Motor neuron (in vitro differentiated cells): Measurements from ENCODE around the gene FAM120B. TPM values are rescaled to one million over a fixed set of nuclear protein-coding genes. Genes with fewer than 3 reads are reported as not detected.
A peak's percentile ranks its signal among the peaks of the same experiment; 100 is the strongest.
"Not testable (repeated sequence)": the region's sequence is repeated elsewhere in the genome, so short reads cannot be mapped to it uniquely, and the experiment has no call there.

Experiments
- ATAC-seq, 8 experiments: fragments of 200-7000 bp; cut with Tn5 transposase; replicated peaks in 6 of 8; 2 replicates each; pipeline ENCODE4 v1.8.0; 2021; ENCODE audit warnings: mild to moderate bottlenecking in 8 of 8, moderate library complexity in 8 of 8
- H3K27ac ChIP-seq, 2 donors: fragments of 250-450 bp; sonication (Bioruptor Pico); 2 replicates each; pipeline ENCODE4 v1.9.0; 2021; ENCODE audit warnings: antibody characterized with exemption in 2 of 2, mild to moderate bottlenecking in 2 of 2, moderate library complexity in 1 of 2
- H3K4me1 ChIP-seq, 2 donors: fragments of 250-450 bp; sonication (Bioruptor Pico); replicated peaks in 1 of 2; 2 replicates each; pipeline ENCODE4 v1.6.1; 2021; ENCODE audit warnings: antibody characterized with exemption in 2 of 2, mild to moderate bottlenecking in 2 of 2, moderate library complexity in 1 of 2
- H3K4me3 ChIP-seq, 5 donors: fragments of 250-450 bp; sonication (Bioruptor Pico); 2 replicates each; pipeline ENCODE4 v1.9.0; 2021; ENCODE audit warnings: antibody characterized with exemption in 5 of 5, mild to moderate bottlenecking in 5 of 5, moderate library complexity in 4 of 5
- WGBS, 10 experiments: fragments of 450-650 bp; shearing (Covaris generic); methylation state at CpG; one replicate each; pipeline ENCODE4 v1.0.0; 2022; 5-methylcytosine and 5-hydroxymethylcytosine counted together
- in situ Hi-C, 9 experiments: fragments of 400-800 bp; cut with MboI; loops; one replicate each; pipeline ENCODE4 v1.15.0; 2021; ENCODE audit warnings: low sequenced_read_pairs in 9 of 9, low pct_unique_long_range_greater_than_20kb in 2 of 9; ENCODE audit not compliant: unreplicated experiment in 9 of 9
- total RNA-seq, 8 experiments: library from RNA; unstranded; fragments of 300-600 nt; gene quantifications; 2 replicates each; pipeline versions ENCODE4 v1.2.3 to v1.2.4, GENCODE V29; 2022

Gene FAM120B, protein sequence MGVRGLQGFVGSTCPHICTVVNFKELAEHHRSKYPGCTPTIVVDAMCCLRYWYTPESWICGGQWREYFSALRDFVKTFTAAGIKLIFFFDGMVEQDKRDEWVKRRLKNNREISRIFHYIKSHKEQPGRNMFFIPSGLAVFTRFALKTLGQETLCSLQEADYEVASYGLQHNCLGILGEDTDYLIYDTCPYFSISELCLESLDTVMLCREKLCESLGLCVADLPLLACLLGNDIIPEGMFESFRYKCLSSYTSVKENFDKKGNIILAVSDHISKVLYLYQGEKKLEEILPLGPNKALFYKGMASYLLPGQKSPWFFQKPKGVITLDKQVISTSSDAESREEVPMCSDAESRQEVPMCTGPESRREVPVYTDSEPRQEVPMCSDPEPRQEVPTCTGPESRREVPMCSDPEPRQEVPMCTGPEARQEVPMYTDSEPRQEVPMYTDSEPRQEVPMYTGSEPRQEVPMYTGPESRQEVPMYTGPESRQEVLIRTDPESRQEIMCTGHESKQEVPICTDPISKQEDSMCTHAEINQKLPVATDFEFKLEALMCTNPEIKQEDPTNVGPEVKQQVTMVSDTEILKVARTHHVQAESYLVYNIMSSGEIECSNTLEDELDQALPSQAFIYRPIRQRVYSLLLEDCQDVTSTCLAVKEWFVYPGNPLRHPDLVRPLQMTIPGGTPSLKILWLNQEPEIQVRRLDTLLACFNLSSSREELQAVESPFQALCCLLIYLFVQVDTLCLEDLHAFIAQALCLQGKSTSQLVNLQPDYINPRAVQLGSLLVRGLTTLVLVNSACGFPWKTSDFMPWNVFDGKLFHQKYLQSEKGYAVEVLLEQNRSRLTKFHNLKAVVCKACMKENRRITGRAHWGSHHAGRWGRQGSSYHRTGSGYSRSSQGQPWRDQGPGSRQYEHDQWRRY
- total RNA-seq: 10 to 100 TPM; 15.9 to 35.4 (median 22.2) TPM

DNA sequence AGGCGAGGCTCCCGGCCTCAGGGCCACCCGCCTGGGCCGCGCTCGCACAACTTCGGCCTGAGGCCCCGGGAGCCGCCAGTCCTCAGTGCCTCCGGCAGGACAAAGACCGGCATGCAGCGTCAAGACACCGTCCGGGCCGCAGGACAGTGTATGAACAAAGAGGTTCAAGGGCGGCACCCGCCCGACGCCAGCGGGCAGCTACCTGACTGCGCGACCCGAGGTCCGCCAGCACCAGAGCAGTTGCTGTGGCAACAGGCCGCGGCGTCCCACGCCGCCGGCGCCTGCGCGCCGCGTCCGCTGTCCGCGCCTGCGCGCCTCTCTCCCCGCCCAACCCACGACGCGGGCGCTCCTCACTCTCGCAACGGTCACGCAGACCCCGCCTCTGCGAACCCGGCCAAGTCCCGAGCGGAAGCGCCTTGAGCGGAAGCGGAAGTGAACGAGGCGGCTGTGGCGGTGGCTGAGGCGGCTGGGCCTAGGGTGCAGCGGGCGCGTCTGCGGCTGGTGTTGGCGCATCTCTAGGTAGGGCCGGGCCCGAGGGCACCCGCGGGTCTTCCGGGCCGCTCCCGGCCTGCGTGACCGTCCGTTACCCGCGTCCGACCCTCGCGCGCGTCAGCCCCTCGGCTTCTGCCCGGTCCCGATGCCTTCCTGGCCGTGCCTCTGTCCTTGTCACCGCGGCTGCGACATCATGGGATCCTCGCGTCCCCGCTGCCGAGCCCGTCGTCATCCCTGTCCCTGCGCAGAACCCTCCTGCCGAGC is at the start of gene FAM120B:
Gene FAM120B, plus strand, starts transcription at position 435 of the 756 bp plus-strand sequence. CDS start 10,633 bp downstream, outside the sequence.
- in situ Hi-C loops: loop anchor here in 1 of 9 experiments (25.0 kb wide), 1 partner anchor 469 kb away; no protein-coding TSS in a partner anchor
- WGBS, 10 experiments: 0% methylated on average over 5 to 19 of the region's 97 CpGs; no CpG with 5 or more reads in 7 of the 10 experiments
- Histone ChIP-seq H3K4me3 (peak within 1 kb of the TSS; percentile 58 to 90 (median 70)), H3K4me1 (peaks cover 21 to 25% of the 10 kb centered on the region in 2 donors), H3K27ac (peak within 1 kb of the TSS; percentile 80 to 95)
- ATAC-seq: peak; percentile 93 to 96 (median 96)

DNA sequence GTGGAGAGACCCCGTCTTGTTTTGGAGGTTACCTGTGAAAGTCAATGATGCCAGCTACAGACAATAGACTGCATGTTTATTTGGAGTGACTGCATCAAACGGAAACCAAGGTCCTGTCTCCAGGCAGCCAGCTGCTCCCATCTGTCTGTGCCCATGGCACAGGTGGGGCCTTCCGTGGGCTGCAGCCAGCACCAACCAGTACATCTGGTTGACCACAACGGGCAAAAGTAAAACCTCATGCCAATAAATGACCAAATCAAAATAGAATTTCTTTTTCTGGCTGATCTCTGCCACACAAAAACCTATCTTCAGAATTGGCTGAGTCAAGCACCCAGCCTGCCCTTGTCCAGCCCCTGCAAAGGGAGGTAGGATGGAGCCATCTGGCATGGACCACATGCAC is 49.2 kb upstream of the FAM120B start:
- no peak overlapping the region for H3K27ac ChIP-seq
- peaks cover 0 to 1% of the 10 kb centered on the region in 2 donors for H3K4me1 ChIP-seq
- in situ Hi-C loops: no loop called here
- 33 to 100% (median 86%) methylated on average over 1 to 4 of the region's 4 CpGs; no CpG with 5 or more reads in 2 of the 10 experiments for WGBS, 10 experiments
- H3K4me3 ChIP-seq: no peak overlapping the region
- no peak for ATAC-seq

DNA sequence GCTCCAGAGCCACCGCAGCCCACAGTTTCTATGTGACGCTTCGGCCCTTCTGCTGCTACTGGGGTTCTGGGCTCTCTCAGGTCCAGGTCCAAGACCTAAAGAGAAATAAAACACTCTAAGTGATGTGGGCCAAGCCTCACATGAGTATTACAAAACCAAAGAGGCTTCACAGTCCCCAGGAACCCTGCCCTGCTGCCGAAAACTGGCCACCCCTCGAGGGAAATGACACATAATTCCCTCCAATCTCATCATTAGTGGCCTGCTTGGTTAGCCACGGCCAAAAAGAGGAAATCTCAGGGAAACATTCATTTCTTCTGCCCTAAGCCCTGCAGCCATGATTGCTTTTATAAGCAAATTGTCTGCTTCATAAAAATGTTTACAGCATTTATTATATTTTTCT is 48.2 kb upstream of the FAM120B start:
- 33 to 100% (median 91%) methylated on average over 1 to 6 of the region's 6 CpGs for WGBS, 10 experiments
- no peak overlapping the region for H3K4me3 ChIP-seq
- no peaks in the 10 kb centered on the region for H3K4me1 ChIP-seq
- ATAC-seq: no peak
- no peak overlapping the region for H3K27ac ChIP-seq
- in situ Hi-C loops: no loop called here

DNA sequence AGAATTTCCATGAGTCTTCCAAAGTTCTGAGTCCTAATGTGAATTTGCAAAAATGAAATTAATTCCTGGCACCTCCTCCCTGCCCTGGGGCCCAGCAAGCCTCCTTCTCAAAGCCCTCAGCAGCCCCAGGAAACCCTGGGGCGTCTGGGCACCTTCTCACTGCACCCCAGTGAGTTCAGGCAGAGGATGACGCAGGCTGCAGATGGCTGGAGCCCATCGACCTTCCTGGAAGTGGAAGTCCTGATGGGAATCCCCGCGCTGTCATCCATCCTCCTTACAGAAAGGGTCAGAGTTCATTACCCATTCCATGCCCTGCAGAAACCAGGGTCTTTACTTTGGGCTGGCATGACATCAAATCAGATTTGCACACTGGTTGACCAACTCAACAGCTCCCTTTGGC is 47.3 kb upstream of the FAM120B start:
- Histone ChIP-seq H3K4me3 (no peak overlapping the region), H3K4me1 (peaks cover 0 to 3% of the 10 kb centered on the region in 2 donors), H3K27ac (no peak overlapping the region)
- in situ Hi-C loops: no loop called here
- WGBS, 10 experiments: 60 to 92% (median 74%) methylated on average over 1 to 5 of the region's 5 CpGs; no CpG with 5 or more reads in 6 of the 10 experiments
- ATAC-seq: peak in 2 of 8 experiments; percentile 62 to 88

DNA sequence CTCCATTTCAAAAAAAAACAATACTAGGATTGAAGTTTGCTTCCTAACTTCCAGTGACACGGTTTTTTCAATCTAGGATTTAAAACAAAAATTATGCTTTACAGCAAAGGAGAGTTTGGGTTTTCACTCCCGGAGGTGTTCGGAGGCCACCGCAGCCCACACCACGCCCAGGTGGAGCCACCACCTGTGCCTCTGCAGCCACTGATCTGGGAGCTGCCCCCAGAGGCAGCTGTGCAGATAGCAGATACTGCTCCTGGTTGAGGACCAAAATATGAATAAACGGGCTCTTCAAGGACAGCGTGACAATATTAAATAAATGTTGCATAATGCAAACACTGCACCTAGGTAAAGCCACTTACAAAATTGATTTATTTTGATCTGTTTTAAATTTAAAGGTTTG is 45.9 kb upstream of the FAM120B start:
- no peak for ATAC-seq
- Histone ChIP-seq H3K27ac (no peak overlapping the region), H3K4me3 (no peak overlapping the region), H3K4me1 (peaks cover 2 to 7% of the 10 kb centered on the region in 2 donors)
- in situ Hi-C loops: no loop called here
- 64 to 100% (median 85%) methylated on average over 2 to 4 of the region's 7 CpGs; no CpG with 5 or more reads in 3 of the 10 experiments for WGBS, 10 experiments

DNA sequence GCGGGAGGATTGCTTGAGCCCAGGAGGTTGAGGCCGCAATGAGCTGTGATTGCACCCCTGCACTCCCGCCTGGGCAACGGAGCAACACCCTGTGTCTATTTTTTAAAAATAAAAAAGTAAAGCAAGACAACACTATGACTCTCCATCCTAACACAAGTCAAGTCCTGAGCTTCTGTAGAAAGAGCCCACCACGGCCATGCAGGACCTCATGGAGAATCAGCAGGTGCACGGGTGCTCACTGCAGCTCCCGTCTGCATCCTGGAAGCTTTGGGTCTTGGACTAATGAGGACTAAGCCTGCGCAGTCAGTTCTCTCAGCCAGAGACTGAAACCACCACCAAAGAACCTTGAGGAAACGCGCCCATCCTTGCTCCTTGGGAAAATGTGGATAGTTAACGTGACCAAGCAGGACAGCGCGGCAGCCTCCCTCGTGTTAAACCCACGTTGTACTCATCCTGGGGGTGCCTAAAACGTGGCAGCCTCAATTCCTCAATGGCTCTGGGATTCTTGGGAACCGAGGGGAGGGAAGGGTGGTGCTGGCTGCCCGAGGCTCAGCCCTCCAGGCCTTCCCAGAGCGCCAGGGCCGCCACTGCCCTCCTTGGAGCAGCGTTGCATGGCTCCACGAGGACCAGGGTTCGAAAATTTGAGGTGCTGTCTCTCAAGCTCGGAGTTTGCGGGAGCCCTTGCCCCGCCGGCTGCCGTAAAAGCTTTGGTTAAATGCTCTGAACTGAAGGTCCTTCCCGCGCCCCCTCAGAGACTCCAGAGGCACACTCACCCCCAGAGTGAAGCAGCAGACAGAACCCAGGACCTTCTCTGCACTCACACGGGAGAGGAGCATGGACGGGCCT is 44.7 kb upstream of the FAM120B start:
- Histone ChIP-seq H3K4me1 (peaks cover 10 to 14% of the 10 kb centered on the region in 2 donors), H3K4me3 (no peak overlapping the region), H3K27ac (no peak overlapping the region)
- in situ Hi-C loops: no loop called here
- ATAC-seq: no peak
- WGBS, 10 experiments: 54 to 100% (median 92%) methylated on average over 1 to 15 of the region's 32 CpGs; no CpG with 5 or more reads in 2 of the 10 experiments

DNA sequence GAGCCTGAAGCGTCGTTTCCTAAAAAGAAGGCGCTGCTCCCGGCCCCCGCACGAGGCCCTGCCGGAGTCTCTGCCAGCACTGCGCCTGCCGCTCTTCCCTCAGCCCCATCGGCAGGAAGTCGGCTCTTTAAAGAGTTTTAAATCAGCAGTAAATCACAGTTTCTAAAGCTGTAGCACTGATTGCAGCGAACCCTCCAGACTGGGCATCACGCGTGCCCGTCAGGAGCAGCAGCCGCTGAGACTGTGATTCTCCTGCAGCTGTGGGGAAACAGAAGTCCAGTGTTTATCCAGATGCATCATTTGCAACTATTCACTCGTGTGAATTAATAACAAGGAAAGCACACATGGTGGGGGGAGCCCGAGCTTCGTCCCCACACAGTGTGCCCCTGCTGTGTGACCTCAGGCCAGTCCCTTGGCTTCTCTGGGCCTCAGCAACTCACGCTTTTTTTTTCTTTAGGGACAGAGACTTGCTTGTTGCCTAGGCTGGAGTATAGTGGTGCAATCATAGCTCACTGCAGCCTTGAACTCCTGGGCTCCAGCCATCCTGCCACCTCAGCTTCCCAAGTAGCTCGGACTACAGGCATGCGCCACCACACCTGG is 44.0 kb upstream of the FAM120B start:
- ATAC-seq: no peak
- no peak overlapping the region for H3K4me3 ChIP-seq
- WGBS, 10 experiments: 13 to 100% (median 83%) methylated on average over 2 to 15 of the region's 22 CpGs; no CpG with 5 or more reads in 2 of the 10 experiments
- in situ Hi-C loops: no loop called here
- peaks cover 10 to 14% of the 10 kb centered on the region in 2 donors for H3K4me1 ChIP-seq
- H3K27ac ChIP-seq: no peak overlapping the region

DNA sequence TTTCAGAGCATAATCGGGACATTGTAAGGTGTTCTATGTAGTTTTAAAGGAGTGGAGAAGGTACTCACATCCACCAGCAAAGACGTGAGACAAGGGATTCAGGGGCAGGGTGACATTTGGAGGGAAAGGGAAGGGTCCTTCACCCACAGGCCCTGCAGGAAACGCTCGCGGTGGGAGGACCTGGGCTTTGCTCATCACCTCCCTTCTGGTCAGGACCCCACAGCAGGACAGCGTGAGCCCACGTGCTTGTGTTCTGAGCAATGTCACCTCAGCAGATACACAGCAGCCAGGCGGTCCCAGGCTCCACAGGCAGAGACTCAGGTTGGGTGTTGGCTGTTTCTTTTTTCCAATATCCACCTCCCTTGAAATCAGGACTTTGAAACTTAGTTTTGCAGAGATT is 43.1 kb upstream of the FAM120B start:
- in situ Hi-C loops: no loop called here
- Histone ChIP-seq H3K4me3 (no peak overlapping the region), H3K4me1 (peaks cover 10 to 14% of the 10 kb centered on the region in 2 donors), H3K27ac (no peak overlapping the region)
- ATAC-seq: no peak
- WGBS, 10 experiments: 83 to 100% (median 89%) methylated on average over 1 to 7 of the region's 8 CpGs; no CpG with 5 or more reads in 6 of the 10 experiments

DNA sequence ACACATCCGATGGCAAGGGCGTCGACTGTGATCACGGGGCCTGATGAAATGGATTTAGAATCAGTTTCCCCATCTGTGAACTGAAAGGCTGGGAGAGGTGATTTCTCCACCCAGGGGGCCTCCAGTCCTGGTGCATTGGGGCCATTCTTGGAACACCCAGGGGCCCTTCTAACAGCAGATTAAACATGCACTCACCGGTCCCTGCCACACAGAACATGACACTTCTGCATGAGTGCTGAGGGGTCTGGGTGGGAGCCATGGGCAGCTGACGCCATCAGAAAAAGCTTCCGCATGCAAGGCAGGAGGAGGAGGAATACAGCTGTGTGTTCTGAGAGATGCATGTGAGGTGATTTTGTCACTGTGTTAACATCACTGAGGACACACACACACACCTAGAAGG is 42.5 kb upstream of the FAM120B start:
- Histone ChIP-seq H3K4me1 (peaks cover 13 to 14% of the 10 kb centered on the region in 2 donors), H3K4me3 (no peak overlapping the region), H3K27ac (no peak overlapping the region)
- ATAC-seq: no peak
- in situ Hi-C loops: no loop called here
- WGBS, 10 experiments: 71 to 94% (median 80%) methylated on average over 1 to 6 of the region's 7 CpGs; no CpG with 5 or more reads in 5 of the 10 experiments

DNA sequence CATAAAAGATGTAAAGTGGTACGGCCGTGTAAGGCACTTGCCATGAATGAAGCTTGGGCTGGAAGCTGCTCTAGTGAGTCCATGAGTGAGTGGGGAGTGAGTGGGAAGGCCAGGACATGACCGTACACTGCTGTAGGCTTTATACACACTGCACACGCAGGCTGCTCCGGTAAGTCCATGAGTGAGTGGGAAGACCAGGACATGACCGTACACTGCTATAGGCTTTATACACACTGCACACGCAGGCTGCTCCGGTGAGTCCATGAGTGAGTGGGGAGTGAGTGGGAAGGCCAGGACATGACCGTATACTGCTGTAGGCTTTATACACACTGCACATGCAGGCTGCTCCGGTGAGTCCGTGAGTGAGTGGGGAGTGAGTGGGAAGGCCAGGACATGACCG is 41.9 kb upstream of the FAM120B start:
- H3K4me3 ChIP-seq, ATAC-seq, H3K27ac ChIP-seq, in situ Hi-C loops: not testable (repeated sequence)
- H3K4me1 ChIP-seq: peaks cover 19 to 20% of the 10 kb centered on the region in 2 donors
- 55 to 98% (median 91%) methylated on average over 5 to 8 of the region's 12 CpGs; no CpG with 5 or more reads in 5 of the 10 experiments for WGBS, 10 experiments

DNA sequence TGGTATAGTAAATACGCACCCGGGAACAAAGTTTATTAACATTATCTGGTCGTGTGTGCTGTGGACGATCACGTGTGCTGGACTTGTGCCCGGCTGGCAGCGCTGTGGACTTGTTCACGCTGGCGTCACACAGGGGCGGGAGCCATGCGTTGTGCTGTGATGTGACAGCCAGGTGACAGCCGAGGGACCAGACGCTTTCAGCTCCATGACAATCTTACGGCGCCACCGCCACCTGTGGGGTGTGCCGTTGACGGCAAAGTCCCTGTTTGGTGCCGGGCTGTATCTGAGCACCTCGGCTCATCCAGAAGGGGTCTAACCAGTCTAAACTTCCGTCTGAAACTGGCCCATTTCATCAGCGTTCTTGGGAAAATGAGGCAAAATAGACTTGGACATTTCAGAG is 40.9 kb upstream of the FAM120B start:
- Histone ChIP-seq H3K27ac (no peak overlapping the region), H3K4me1 (peaks cover 25 to 27% of the 10 kb centered on the region in 2 donors), H3K4me3 (no peak overlapping the region)
- 40 to 83% (median 80%) methylated on average over 1 to 21 of the region's 22 CpGs; no CpG with 5 or more reads in 3 of the 10 experiments for WGBS, 10 experiments
- peak in 4 of 8 experiments; percentile 7 to 12 (median 11) for ATAC-seq
- in situ Hi-C loops: no loop called here
